Occipital lobe (tissue), 2 donors: ENCODE results near the gene SUSD1. TPM values are rescaled to one million over a fixed set of nuclear protein-coding genes. Genes with fewer than 3 reads are reported as not detected.
"Not testable (repeated sequence)": the region's sequence is repeated elsewhere in the genome, so short reads cannot be mapped to it uniquely, and the experiment has no call there.

Experiments used
- DNase-seq: peaks from one replicate; lab custom pipeline; 2025; lab: John Stamatoyannopoulos, UW
- total RNA-seq: library from RNA; depleted of rRNA; stranded (reverse); fragments of >200 nt; gene quantifications from one replicate; pipeline ENCODE4 v1.2.3, GENCODE V29; 2014

SUSD1 gene
- total RNA-seq, 1 donor from 2014 or later, result 44.1 TPM

- no peak for DNase-seq
Observed at GRCh38 chr9:112130347-112130746, 44.8 kb downstream of the SUSD1 start.

DNA sequence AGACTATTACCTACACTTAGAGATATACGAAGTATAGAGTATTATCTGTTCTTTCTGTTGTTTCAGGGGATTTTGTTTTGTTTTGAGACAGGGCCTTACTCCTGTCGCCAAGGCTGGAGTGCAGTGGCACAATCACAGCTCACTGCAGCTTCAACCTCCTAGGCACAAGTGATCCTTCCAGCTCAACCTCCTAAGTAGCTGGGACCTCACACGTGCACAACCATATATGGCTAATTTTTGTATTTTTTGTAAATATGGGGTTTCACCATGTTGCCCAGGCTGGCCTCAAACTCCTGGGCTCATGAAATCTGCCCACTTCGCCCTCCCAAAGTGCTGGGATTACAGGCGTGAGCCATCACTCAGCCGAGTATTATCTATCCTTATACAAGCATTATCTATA lies 45.9 kb downstream of the SUSD1 start:
- DNase-seq, result no peak

DNA sequence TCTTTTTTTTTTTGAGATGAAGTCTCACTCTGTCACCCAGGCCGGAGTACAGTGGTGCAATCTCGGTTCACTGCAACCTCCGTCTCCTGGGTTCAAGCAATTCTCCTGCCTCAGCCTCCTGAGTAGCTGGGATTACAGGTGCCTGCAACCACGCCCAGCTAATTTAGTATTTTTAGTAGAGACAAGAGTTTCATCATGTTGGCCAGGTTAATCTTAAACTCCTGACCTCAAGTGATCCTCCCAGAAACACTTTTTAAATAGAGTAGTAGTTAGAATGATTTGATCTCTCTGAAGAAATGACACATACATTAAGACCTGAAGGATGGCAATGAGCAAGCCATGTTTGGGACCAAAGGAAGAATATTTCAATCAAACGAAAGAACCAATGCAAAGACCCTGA lies 46.7 kb downstream of the SUSD1 start:
- not testable (repeated sequence) for DNase-seq

DNA sequence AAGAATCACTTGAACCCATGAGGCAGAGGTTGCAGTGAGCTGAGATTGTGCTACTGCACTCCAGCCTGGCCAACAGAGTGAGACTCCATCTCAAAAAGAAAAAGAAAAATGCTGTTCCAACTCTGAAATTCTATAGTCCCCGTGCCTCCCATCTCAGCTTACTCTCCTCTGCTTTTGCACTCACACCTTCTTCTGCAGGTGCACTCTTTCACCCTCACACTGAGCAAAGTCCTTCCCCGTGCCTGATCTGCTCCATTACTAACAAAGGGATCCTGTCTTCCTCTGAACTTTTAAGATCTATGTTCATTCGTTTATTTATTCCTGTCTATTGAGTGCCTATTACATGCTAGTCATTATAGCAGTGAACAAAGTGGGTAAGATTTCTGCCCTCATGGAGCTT lies 47.8 kb downstream of the SUSD1 start:
- no peak for DNase-seq

GRCh38 chr9:112125951-112126388 lies 49.1 kb downstream of the SUSD1 start:
- DNase-seq, result no peak

DNA sequence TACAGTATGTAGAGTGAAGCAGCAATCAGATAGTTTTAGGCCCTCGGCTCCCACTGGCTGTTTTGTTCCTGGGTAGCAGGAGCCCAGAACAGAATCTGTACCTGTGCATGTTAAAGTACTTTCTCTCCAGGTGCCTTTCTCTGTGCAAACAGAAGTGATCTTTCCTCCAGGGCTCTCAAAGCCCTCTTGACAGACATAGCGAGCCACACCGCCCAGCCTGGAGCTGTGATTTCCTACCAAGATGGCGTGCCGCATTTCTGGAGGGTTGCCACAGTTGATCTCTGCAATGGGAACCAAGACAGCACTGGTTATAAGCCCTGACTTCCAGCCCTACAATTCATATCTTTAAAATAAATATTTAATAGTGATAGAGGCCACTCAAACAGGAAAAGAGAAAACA lies 50.9 kb downstream of the SUSD1 start:
- no peak for DNase-seq

DNA sequence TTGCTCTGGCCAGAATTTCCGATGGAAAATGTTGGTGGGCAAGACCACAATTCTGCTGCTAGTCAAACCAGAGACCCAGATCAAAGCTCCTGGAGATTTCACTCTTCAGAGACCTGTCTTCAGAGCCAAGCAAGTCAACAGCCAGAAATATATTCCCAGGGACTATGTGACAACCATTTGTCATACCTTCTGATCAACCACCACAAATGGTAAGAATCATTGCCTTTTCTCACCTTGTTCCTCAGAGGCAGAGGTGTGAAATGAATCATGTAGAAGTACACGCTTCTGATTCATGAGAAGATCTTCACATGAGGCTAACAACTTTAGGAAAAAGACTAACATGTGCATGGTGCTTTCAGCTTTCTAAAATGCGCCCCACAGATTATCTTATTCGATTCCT lies 53.5 kb downstream of the SUSD1 start:
- no peak for DNase-seq

DNA sequence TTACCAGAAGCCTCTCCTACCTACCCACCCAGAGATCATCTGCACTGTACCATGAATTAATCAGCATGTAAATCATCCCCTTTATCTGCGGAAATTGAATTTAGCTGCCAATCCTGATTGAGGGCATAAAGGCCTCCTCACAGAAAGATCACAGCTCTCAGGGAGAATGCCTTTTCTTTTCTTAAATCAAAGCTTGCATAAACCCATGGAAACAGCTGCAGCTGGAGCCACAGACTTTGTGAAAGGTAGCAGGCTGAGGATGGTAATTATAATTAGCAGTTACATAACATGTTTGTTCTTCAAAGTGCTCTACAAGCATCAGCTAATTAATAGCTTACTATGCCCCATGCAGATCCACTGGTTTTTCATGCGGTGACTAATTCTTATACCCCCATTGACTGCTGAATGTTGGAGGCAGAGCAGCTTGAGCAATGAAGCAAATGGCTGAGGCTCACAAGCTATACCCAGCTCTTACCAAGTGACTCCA lies 54.6 kb downstream of the SUSD1 start:
- no peak for DNase-seq

DNA sequence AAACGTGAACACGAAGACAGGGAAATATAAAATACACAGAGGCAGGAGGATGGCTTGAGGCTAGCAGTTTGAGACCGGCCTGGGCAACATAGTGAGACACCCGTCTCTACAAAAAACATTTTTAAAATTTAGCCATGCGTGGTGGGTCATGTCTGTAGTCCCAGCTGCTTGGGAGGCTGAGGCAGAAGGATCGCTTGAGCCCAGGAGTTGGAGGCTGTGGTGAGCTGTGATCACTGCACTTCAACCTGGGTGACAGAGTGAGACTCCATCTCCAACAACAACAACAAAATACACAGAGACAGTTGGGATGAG lies 55.1 kb downstream of the SUSD1 start:
- no peak for DNase-seq

DNA sequence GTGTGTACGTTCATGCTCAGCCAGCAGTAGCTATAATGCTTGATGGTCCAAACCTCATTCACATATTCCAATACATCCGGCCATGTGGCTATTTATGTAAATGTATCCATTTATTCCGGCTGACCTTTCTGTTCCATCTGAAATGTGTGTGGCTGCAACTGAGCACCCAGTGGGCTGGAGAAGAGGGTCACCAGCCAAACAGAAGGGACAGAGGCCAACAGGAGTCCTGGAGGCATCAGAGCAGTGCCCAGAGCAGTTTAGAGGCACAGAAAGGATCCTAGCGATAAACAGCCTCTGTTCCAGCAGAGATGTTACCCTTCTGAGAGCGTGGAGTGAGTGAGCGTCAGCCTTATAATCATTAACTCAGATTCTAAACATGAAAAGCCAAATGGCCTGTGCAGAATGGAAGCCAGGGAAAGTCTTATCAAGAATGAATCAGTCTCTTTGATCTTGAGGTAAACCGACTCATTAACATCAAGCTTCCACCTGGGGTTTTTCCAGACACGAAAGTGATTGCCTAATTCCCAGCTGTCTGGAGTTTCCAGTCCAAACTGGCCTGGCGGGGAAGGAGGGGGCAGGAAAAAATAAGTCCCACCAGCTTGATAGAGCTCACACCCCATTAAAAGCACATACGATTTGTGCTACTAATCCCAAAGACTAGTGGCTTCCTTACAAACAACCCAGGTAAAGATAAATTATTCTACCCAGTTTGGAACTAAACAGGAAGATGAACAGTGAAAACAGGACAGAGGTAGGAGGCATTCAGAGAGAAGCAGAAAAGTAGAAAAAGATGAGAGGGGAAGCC lies 55.7 kb downstream of the SUSD1 start:
- DNase-seq, result no peak

GRCh38 chr9:112118009-112118408 lies 57.1 kb downstream of the SUSD1 start:
- no peak for DNase-seq

DNA sequence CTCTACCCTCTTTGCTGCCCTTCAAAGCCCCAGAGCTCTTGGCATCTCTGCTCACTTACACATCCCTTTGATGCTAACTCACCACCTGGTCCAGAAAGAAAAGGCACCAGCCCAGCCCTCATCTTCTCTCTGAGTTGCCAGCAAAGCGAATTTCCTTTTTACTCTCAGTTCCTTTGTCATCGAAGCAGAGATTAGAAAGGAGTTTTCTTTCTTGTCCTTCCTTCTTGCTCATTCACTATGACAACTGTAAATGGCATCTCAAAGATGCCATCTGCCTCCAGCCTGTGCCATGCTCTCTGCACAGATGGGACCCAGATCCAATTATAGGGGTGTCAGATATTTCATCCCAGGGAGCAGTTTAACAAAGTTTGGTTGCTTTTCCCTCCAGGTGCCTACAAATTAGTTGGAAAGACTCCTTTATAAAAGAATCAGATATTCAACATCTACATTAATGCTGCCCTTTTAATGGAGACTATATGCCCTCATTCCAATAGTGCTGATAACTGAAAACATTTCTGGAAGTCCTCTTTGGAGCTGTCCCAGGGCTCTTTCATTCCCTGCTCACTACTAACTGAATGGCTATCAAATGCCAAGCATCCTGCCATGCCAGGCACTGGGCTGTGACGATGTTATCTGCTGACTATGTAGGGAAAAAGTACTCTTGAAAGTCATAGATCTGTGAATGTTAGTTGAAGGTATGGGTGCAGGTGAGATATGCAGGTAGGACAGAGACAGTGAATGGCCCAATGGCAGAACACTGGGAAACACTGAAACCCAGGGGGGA lies 58.9 kb downstream of the SUSD1 start:
- no peak for DNase-seq

GRCh38 chr9:112115109-112115508 lies 60.0 kb downstream of the SUSD1 start:
- no peak for DNase-seq

- no peak for DNase-seq
Observed at GRCh38 chr9:112112941-112113681, 62.0 kb downstream of the SUSD1 start.

- DNase-seq, result no peak
Observed at GRCh38 chr9:112112519-112112918, 62.6 kb downstream of the SUSD1 start.

GRCh38 chr9:112111461-112111860 lies 63.6 kb downstream of the SUSD1 start:
- peak; percentile 12 for DNase-seq

GRCh38 chr9:112110777-112111113 lies 64.4 kb downstream of the SUSD1 start:
- no peak for DNase-seq

- DNase-seq, result no peak
Observed at GRCh38 chr9:112110094-112110776, 64.9 kb downstream of the SUSD1 start.

- no peak for DNase-seq
Observed at GRCh38 chr9:112104901-112105300, 70.2 kb downstream of the SUSD1 start.

- DNase-seq, result no peak
Observed at GRCh38 chr9:112104401-112104800, 70.7 kb downstream of the SUSD1 start.

- DNase-seq, result no peak
Observed at GRCh38 chr9:112103405-112103804, 71.7 kb downstream of the SUSD1 start.
